ENCODE data around the gene QKI.

QKI gene

DNA sequence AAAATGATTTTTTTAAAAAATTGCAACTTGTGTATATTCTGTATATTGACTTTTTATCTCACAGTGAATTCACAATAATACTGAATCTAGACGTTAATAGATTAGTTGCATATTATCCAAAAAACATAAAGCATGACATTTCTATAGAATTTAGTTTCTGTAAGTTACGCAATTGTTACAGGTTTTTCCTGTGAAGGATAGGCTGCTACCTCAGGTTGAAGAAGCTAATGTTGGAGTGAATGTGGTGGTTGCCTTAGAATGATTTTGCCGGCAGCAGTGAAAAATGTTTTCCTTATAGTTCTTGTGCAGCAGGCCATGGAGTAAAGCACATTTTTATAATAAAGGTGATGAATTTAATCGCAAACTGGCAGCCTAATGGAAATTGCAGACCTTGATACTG, 20.5 kb downstream of the QKI start:
- Histone ChIP-seq H3K4me2 (ENCODE audit: insufficient read depth, low read length) (no peak overlapping the region), H2AFZ (ENCODE audit: low read depth, low read length) (no peak overlapping the region), H3K27me3 (ENCODE audit: insufficient read depth, low read length, poor library complexity) (no peaks in the 10 kb centered on the region), H3K4me1 (ENCODE audit: insufficient read depth, low read length) (peaks cover 4% of the 10 kb centered on the region; the same call in 1 of the 2 replicates), H3K27ac (ENCODE audit: low read length) (no peak overlapping the region), H3K79me2 (ENCODE audit: insufficient read depth, low read length) (peaks cover 84% of the 10 kb centered on the region), H3K36me3 (ENCODE audit: insufficient read depth, low read length) (no peaks in the 10 kb centered on the region), H4K20me1 (ENCODE audit: insufficient read depth, low read length) (peaks cover 17% of the 10 kb centered on the region; the same call in 1 of the 2 replicates), H3K9me3 (ENCODE audit: insufficient read depth, low read length, severe bottlenecking) (no peaks in the 10 kb centered on the region), H3K9ac (ENCODE audit: low read depth, low read length) (no peak overlapping the region), H3K4me3 (ENCODE audit: low read depth in 1 of 2, low read length in 2 of 2) (no peak overlapping the region)
- DNase-seq (no peak), ATAC-seq (ENCODE audit: insufficient read depth, low read depth) (no peak)
- TF ChIP-seq CTCF (IDR thresholded peaks at IDR 0.05; ENCODE audit: borderline replicate concordance, extremely low read depth, low read length, poor library complexity, severe bottlenecking) = no peak
- no peak for TF ChIP-seq EZH2 (IDR thresholded peaks at IDR 0.05; ENCODE audit: borderline replicate concordance, low read depth, low read length, severe bottlenecking)

DNA sequence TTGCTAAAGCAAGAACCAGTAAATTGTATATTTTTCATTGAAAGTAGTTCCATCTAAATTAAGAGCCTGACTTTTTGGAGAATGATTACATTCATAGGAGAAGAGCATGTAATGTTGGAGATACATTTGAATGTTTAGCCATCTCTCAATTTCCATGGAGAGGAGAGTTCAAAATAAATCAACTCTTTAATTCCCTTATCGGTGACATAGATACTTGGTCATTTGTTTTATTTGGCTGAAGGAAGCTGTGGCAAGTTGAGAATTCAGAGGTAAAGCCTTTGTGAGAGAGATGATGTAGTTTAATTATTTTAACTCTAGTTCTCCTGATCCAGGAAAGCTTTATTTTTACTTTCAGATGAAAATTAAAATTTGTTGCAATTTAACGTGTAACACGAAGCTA, 22.3 kb downstream of the QKI start:
- Histone ChIP-seq H3K9me3 (ENCODE audit: insufficient read depth, low read length, severe bottlenecking) (no peaks in the 10 kb centered on the region), H3K4me2 (ENCODE audit: insufficient read depth, low read length) (no peak overlapping the region), H4K20me1 (ENCODE audit: insufficient read depth, low read length) (peaks cover 12% of the 10 kb centered on the region; the same call in 1 of the 2 replicates), H3K27ac (ENCODE audit: low read length) (no peak overlapping the region), H3K4me1 (ENCODE audit: insufficient read depth, low read length) (peaks cover 4% of the 10 kb centered on the region; the same call in 1 of the 2 replicates), H3K4me3 (ENCODE audit: low read depth in 1 of 2, low read length in 2 of 2) (no peak overlapping the region), H3K27me3 (ENCODE audit: insufficient read depth, low read length, poor library complexity) (no peaks in the 10 kb centered on the region), H3K9ac (ENCODE audit: low read depth, low read length) (no peak overlapping the region), H3K36me3 (ENCODE audit: insufficient read depth, low read length) (no peaks in the 10 kb centered on the region), H3K79me2 (ENCODE audit: insufficient read depth, low read length) (peaks cover 87% of the 10 kb centered on the region), H2AFZ (ENCODE audit: low read depth, low read length) (no peak overlapping the region)
- no peak for ATAC-seq (ENCODE audit: insufficient read depth, low read depth)
- TF ChIP-seq CTCF (IDR thresholded peaks at IDR 0.05; ENCODE audit: borderline replicate concordance, extremely low read depth, low read length, poor library complexity, severe bottlenecking) (no peak), EZH2 (IDR thresholded peaks at IDR 0.05; ENCODE audit: borderline replicate concordance, low read depth, low read length, severe bottlenecking) (no peak)
- no peak for DNase-seq

DNA sequence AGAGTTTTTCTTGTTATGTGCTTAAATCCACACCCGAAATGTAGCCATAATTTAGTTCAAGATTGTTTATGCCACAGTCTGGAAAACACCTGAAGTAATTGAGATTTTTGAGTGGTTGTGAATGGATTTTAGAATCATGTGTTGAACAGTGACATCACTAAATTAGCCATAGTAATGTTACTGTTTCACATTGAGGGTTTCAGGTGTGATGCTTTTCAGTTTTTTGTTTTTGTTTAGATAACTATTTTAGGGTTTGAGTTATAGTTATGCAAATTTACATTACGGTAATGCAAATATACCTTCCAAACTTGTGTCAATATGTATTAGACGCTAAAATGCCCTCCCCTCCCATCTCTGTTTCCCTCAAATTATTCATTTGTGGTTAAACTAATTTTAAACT, 22.9 kb downstream of the QKI start:
- Histone ChIP-seq H2AFZ (ENCODE audit: low read depth, low read length) (no peak overlapping the region), H3K9me3 (ENCODE audit: insufficient read depth, low read length, severe bottlenecking) (no peaks in the 10 kb centered on the region), H3K4me3 (ENCODE audit: low read depth in 1 of 2, low read length in 2 of 2) (no peak overlapping the region), H3K79me2 (ENCODE audit: insufficient read depth, low read length) (peaks cover 85% of the 10 kb centered on the region), H3K27ac (ENCODE audit: low read length) (no peak overlapping the region), H4K20me1 (ENCODE audit: insufficient read depth, low read length) (peaks cover 15% of the 10 kb centered on the region; the same call in 1 of the 2 replicates), H3K36me3 (ENCODE audit: insufficient read depth, low read length) (no peaks in the 10 kb centered on the region), H3K4me1 (ENCODE audit: insufficient read depth, low read length) (peaks cover 4% of the 10 kb centered on the region; the same call in 1 of the 2 replicates), H3K4me2 (ENCODE audit: insufficient read depth, low read length) (no peak overlapping the region), H3K9ac (ENCODE audit: low read depth, low read length) (no peak overlapping the region), H3K27me3 (ENCODE audit: insufficient read depth, low read length, poor library complexity) (no peaks in the 10 kb centered on the region)
- TF ChIP-seq CTCF (IDR thresholded peaks at IDR 0.05; ENCODE audit: borderline replicate concordance, extremely low read depth, low read length, poor library complexity, severe bottlenecking) (no peak), EZH2 (IDR thresholded peaks at IDR 0.05; ENCODE audit: borderline replicate concordance, low read depth, low read length, severe bottlenecking) (no peak)
- DNase-seq (no peak), ATAC-seq (ENCODE audit: insufficient read depth, low read depth) (no peak)

All from DND-41 (cell line).